Effector memory CD4-positive, alpha-beta T cell (primary cell): ENCODE results near the gene FBXO11.
"Not testable (repeated sequence)": the region's sequence is repeated elsewhere in the genome, so short reads cannot be mapped to it uniquely, and the experiment has no call there.

Source experiments
- DNase-seq, 3 donors: peaks; one replicate each; pipeline ENCODE4 v3.0.0-alpha.2; 2020
- H3K27ac ChIP-seq: 2 replicates; pipeline ENCODE4 v1.7.0; 2013; ENCODE audit warnings: mild to moderate bottlenecking, low read length, moderate library complexity; ENCODE audit not compliant: insufficient read depth, poor library complexity, severe bottlenecking
- H3K27me3 ChIP-seq: replicated peaks from 2 replicates; pipeline ENCODE4 v1.7.0; 2013; ENCODE audit warnings: mild to moderate bottlenecking, low read length; ENCODE audit not compliant: insufficient read depth, control insufficient read depth, poor library complexity, severe bottlenecking
- H3K36me3 ChIP-seq: 2 replicates; pipeline ENCODE4 v1.7.0; 2013; ENCODE audit warnings: mild to moderate bottlenecking, low read length, moderate library complexity; ENCODE audit not compliant: control insufficient read depth, insufficient read depth
- H3K4me1 ChIP-seq: 2 replicates; pipeline ENCODE4 v1.7.0; 2013; ENCODE audit warnings: low read length, mild to moderate bottlenecking; ENCODE audit not compliant: control insufficient read depth, insufficient read depth, poor library complexity, severe bottlenecking
- H3K4me3 ChIP-seq: 2 replicates; pipeline ENCODE4 v1.7.0; 2013; ENCODE audit warnings: low read length, low read depth, mild to moderate bottlenecking; ENCODE audit not compliant: insufficient read depth, poor library complexity, severe bottlenecking
- H3K9me3 ChIP-seq: 2 replicates; pipeline ENCODE4 v1.7.0; 2013; ENCODE audit warnings: mild to moderate bottlenecking, low read length, moderate library complexity; ENCODE audit not compliant: control insufficient read depth

The FBXO11 gene

DNA sequence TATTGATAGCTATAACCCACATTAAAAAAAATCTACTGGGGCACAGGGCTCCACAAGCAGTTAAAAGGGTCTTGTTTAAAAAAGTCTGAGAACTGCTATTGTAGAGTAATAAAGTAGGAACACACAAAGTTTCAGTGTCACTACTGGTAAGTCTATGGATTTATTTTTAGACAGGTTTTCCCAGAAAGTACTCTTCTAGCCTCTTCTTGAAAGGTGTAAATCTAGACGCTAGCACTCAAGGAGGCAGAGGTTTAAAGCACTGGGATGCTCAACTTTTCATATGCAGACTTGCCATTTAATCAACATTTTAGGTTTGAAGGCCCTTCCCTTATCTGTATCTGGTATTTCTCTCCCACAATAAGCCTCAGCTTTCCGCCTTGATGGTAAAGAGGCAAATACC is 33.4 kb downstream of the FBXO11 start:
- no peaks in the 10 kb centered on the region for H3K9me3 ChIP-seq
- H3K27me3 ChIP-seq = no peaks in the 10 kb centered on the region
- no peak overlapping the region for H3K4me3 ChIP-seq
- no peak overlapping the region for H3K27ac ChIP-seq
- H3K36me3 ChIP-seq = no peaks in the 10 kb centered on the region
- peaks cover 12% of the 10 kb centered on the region for H3K4me1 ChIP-seq
- DNase-seq = no peak

DNA sequence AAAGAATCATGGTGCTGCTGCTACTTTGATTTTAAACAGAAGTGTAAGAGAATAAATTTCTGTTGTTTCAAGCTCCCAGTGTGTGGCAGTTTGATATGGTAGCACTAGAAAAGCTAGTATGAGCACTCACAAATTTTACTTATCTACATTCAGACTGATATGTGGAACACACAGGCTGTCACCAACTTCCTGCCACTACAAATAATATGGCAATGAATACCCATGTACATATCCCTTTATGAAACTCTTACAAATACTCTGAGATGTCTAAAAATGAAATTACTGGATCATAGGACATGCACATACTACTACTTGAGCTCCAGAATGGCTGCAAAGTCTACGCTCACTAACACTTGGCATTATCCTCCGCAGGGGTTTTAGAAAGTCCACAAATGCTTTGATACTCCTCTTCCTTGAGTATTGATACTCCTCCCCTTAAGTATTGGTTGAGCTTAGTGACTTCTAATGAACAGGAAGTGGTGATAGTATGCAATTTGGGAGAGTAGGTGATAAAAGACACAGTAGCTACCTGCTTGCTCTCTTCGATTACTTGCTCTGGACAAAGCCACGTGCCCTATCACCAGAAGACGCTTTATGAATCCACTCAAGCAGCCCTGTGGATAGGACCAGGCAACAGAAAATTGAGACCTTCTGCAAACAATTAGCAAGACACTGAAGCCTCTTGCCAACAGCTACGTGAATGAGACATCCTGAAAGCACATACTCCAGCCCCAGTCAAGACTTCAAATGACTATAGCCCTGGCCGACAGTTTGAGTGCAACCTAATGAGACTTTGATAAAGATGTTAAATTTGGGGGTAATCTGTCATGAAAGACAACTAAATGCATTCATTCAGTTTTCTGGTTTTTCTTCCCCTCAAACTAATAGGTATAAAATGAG is 35.4 kb downstream of the FBXO11 start:
- H3K4me3 ChIP-seq = no peak overlapping the region
- no peaks in the 10 kb centered on the region for H3K9me3 ChIP-seq
- peaks cover 12% of the 10 kb centered on the region for H3K4me1 ChIP-seq
- H3K36me3 ChIP-seq = no peaks in the 10 kb centered on the region
- H3K27me3 ChIP-seq = no peaks in the 10 kb centered on the region
- H3K27ac ChIP-seq = no peak overlapping the region
- no peak for DNase-seq

DNA sequence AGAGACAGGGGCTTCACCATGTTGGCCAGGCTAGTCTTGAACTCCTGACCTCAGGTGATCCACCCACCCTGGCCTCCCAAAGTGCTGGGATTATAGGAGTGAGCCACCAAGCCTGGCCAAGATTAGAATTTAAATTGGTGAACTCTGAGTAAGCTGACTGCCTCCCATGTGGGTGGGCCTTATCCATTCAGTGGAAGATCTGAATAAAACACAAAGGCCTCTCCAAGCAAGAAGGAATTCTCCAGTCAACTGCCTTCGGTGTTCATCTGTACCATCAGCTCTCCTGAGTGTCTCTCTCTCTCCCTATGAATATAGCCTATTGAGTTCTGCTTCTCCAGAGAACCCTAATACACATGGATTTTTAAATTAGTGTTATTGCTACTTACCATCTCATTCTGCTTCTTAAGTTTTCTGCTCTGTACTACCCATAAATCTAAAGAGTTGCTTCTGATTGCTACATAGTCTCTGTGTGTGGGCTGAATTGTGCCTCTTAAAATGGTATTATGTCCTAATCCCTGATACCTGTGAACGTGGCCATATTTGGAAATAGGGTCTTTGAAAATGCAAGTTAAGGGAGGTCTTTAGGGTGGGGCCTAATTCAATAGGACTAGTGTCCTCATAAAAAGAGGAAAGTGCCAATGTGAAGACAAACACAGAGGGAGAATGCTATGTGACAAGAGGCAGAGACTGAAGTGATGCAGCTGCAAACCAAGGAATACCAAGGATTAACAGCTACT is 36.3 kb downstream of the FBXO11 start:
- Histone ChIP-seq H3K27me3 (no peaks in the 10 kb centered on the region), H3K4me3 (no peak overlapping the region), H3K36me3 (no peaks in the 10 kb centered on the region), H3K9me3 (no peaks in the 10 kb centered on the region), H3K4me1 (peaks cover 12% of the 10 kb centered on the region), H3K27ac (no peak overlapping the region)
- no peak for DNase-seq

DNA sequence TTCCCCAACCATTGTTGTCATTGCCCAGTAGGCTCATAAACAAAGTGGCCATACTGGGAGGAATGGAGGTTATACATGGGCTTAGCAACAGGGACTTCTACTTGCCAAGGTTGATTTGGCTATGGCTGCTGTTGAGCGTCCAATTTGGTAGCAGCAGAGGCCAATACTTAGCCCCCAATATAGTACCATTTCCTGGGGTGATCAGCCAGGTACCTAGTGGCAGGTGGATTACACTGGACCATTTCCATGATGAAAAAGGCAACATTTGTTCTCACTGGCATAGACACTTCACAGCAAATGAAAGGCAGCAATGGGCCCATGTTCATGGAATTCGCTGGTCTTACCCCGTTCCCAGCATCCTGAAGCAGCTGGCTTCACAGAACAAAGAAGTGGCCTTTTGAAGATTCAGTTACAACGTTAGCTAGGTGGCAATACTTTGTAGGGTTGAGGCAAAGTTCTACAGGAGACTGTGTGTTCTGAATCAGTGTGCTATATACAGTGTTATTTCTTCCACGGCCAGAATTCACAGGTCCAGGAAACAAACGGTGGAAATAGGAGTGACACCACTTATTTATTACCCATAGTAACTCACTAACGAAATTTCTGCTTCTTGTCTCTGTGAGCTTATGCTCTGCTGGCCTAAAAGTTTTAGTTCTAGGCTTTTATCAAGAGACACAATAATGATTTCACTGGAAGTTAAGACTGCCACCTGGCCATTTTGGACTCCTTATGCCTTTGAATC is 37.5 kb downstream of the FBXO11 start:
- Histone ChIP-seq H3K27ac (no peak overlapping the region), H3K4me1 (peaks cover 12% of the 10 kb centered on the region), H3K27me3 (no peaks in the 10 kb centered on the region), H3K9me3 (no peaks in the 10 kb centered on the region), H3K36me3 (no peaks in the 10 kb centered on the region), H3K4me3 (no peak overlapping the region)
- no peak for DNase-seq

DNA sequence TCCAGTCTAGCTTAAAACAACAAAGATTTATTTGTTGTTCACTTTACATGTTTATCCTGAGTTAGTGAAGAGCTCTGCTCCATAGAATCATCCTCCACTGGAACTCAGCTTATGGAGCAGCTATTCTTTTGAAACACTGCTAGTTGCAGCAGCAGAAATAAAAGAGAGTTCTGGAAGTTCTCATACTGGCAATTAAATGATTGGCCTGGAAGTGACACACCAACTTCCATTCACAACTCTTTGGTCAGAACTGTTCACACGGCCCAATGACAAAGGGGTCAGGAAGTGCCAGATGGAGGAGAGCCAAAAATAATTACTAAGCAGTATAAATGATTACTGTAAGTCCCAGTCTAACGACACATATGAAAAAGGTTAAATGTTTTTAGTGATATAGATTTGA is 39.1 kb downstream of the FBXO11 start:
- no peak for DNase-seq
- no peaks in the 10 kb centered on the region for H3K27me3 ChIP-seq
- peaks cover 6% of the 10 kb centered on the region for H3K4me1 ChIP-seq
- H3K27ac ChIP-seq = no peak overlapping the region
- H3K9me3 ChIP-seq = no peaks in the 10 kb centered on the region
- H3K4me3 ChIP-seq = no peak overlapping the region
- H3K36me3 ChIP-seq = no peaks in the 10 kb centered on the region

DNA sequence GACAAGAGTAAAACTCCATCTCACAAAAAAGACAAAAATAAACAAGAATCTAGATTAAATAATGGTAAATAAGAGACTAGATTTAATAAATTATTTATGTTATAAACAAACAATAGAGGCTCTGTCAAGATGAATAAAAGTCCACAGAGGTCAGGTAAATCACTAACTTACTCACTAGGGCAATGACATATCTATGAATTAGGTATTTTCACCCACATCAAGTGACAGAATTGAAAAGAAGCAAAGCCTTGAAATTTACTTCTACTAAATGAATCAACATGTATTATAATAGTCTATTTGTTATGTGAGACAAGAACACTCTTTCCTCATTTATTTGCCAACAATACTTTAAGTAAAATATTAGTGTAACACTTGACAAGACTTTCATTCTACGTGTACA is 41.7 kb downstream of the FBXO11 start:
- Histone ChIP-seq H3K36me3 (no peaks in the 10 kb centered on the region), H3K4me1 (no peaks in the 10 kb centered on the region), H3K27ac (no peak overlapping the region), H3K9me3 (no peaks in the 10 kb centered on the region), H3K27me3 (no peaks in the 10 kb centered on the region), H3K4me3 (no peak overlapping the region)
- DNase-seq = no peak

DNA sequence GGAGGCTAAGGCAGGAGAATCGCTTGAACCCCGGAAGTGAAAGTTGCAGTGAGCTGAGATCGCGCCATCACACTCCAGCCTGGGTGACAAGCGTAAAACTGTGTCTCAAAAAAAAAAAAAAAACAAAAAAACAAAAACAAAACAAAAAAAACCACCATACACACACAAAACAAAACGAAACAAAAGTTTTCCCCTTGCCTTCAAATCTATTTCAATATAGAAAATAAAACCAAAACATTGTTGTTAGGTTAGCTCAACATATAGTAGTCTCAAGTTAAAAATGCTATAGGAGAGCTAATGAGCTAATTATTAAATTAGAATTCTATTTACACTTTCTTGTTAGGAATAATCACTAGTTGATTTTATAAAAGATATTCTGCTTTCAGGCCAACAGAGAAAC is 43.3 kb downstream of the FBXO11 start:
- Histone ChIP-seq H3K27me3 (no peaks in the 10 kb centered on the region), H3K4me3 (no peak overlapping the region), H3K9me3 (no peaks in the 10 kb centered on the region), H3K27ac (no peak overlapping the region), H3K36me3 (no peaks in the 10 kb centered on the region), H3K4me1 (no peaks in the 10 kb centered on the region)
- no peak for DNase-seq

DNA sequence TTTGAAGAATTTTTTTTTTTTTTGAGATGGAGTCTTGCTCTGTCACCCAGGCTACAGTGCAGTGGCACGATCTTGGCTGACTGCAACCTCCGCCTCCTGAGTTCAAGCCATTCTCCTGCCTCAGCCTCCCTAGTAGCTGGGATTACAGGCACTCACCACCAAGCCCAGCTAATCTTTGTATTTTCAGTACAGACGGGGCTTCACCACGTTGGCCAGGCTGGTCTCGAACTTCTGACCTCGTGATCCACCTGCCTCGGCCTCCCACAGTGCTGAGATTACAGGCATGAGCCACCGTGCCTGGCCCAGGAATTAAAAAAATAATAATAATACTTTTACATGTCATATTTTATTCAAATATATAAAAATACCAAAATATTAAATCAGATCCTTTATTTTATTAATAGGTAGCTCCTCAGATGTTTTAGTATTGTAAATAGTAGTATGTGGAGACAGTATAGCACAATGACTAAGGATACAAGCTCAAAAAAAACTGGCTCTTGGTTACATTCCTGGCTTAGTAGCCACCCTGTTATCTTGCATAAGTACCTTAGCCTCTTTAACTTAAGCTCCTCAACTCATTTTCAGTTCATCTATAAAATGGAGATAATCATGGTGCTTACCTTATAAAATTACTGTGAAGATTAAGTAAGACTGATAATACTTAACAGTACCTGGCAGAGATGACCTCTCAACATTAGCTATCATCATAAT is 53.1 kb downstream of the FBXO11 start:
- not testable (repeated sequence) for H3K27me3 ChIP-seq, DNase-seq, H3K4me1 ChIP-seq

DNA sequence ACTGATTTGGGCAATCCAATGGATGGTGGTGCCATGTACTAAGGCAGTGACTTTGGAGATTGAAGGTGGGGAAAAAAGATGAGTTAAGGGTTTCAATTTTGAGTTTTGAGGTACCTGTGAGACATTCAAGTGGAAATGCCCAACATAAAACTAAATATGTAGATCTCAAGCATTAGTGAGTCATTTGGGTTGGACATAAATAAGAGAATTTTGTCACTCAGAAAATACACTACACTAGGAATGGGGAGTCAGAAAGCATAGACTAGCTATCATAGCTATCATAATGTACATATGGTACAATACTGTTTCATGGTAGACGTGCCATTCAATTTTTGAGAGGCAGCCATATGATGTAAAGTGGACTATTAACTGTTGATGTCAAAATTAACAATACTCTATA is 56.1 kb downstream of the FBXO11 start:
- Histone ChIP-seq H3K27me3 (no peaks in the 10 kb centered on the region), H3K27ac (no peak overlapping the region), H3K36me3 (no peaks in the 10 kb centered on the region), H3K9me3 (no peaks in the 10 kb centered on the region), H3K4me3 (no peak overlapping the region), H3K4me1 (no peaks in the 10 kb centered on the region)
- no peak for DNase-seq

More for the DNA sequence above, 53.1 kb downstream of the FBXO11 start:
- H3K36me3 ChIP-seq, H3K27ac ChIP-seq, H3K9me3 ChIP-seq, H3K4me3 ChIP-seq: not testable (repeated sequence)
